Activated B cell treated with CpG ODN at 0.5 μM for 24 hours (primary cell): ENCODE results near the gene XDH. TPM values are rescaled to one million over a fixed set of nuclear protein-coding genes. Genes with fewer than 3 reads are reported as not detected.

Source experiments
- ATAC-seq: fragments of 200-7000 bp; cut with Tn5 transposase; one replicate; pipeline ENCODE4 v1.10.0; 2021; ENCODE audit warnings: low read depth, mild to moderate bottlenecking, moderate library complexity
- CTCF ChIA-PET: fragments of 350-600 bp; sonication (Branson Sonifier 250); formaldehyde crosslinking; loops from one replicate; lab custom pipeline; 2021; ENCODE audit warnings: antibody characterized with exemption; lab: Charles Lee
- POLR2A ChIA-PET: fragments of 350-600 bp; sonication (Branson Sonifier 250); formaldehyde crosslinking; loops from one replicate; lab custom pipeline; 2021; ENCODE audit warnings: antibody characterized with exemption; lab: Charles Lee
- DNase-seq: peaks from one replicate; pipeline ENCODE4 v3.0.0; 2022
- H3K27ac Mint-ChIP-seq: one replicate; pipeline ENCODE4 v1.8.0; 2020; ENCODE audit warnings: mixed read lengths
- H3K27me3 Mint-ChIP-seq: one replicate; pipeline ENCODE4 v1.8.0; 2021; ENCODE audit warnings: mixed read lengths
- H3K36me3 Mint-ChIP-seq: one replicate; pipeline ENCODE4 v1.8.0; 2021; ENCODE audit warnings: low read depth, mixed read lengths
- H3K4me1 Mint-ChIP-seq: one replicate; pipeline ENCODE4 v1.8.0; 2021; ENCODE audit warnings: mixed read lengths
- H3K4me3 Mint-ChIP-seq: one replicate; pipeline ENCODE4 v1.8.0; 2020; ENCODE audit warnings: mild to moderate bottlenecking, mixed read lengths
- H3K9me3 Mint-ChIP-seq: one replicate; pipeline ENCODE4 v1.8.0; 2020; ENCODE audit warnings: mixed read lengths
- CTCF ChIP-seq: fragments of 200-600 bp; IDR thresholded peaks from one replicate; pipeline ENCODE4 v1.8.0; 2022; ENCODE audit warnings: antibody characterized with exemption, mild to moderate bottlenecking
- intact Hi-C: fragments of 100-400 bp; cut with micrococcal nuclease; formaldehyde crosslinking; loops from one replicate; pipeline ENCODE4 v1.15.1; 2024
- total RNA-seq: library from RNA; stranded (reverse); gene quantifications from 2 replicates; pipeline ENCODE4 v1.2.3, GENCODE V29; 2022

Gene XDH
- total RNA-seq, 1 donor from 2014 or later = not detected

GRCh38 chr2:31428001-31428418 is 13.5 kb upstream of the XDH start:
- DNase-seq (no peak), ATAC-seq (no peak)
- no peak overlapping the region for H3K27ac Mint-ChIP-seq
- POLR2A ChIA-PET = no interaction called here
- H3K27me3 Mint-ChIP-seq = peaks cover 16% of the 10 kb centered on the region
- no peaks in the 10 kb centered on the region for H3K9me3 Mint-ChIP-seq
- no peaks in the 10 kb centered on the region for H3K4me1 Mint-ChIP-seq
- CTCF ChIA-PET = no interaction called here
- no peak overlapping the region for H3K4me3 Mint-ChIP-seq
- intact Hi-C loops = no loop called here
- no peaks in the 10 kb centered on the region for H3K36me3 Mint-ChIP-seq
- TF ChIP-seq CTCF = no peak

- Mint-ChIP-seq H3K9me3 (no peaks in the 10 kb centered on the region), H3K27me3 (peaks cover 16% of the 10 kb centered on the region), H3K4me3 (no peak overlapping the region), H3K36me3 (no peaks in the 10 kb centered on the region), H3K27ac (no peak overlapping the region), H3K4me1 (no peaks in the 10 kb centered on the region)
- DNase-seq (no peak), ATAC-seq (no peak)
- ChIA-PET CTCF (no interaction called here), POLR2A (no interaction called here)
- intact Hi-C loops = no loop called here
- TF ChIP-seq CTCF = no peak
Observed at GRCh38 chr2:31426096-31426495, 11.6 kb upstream of the XDH start.

- ChIA-PET CTCF (no interaction called here), POLR2A (no interaction called here)
- Mint-ChIP-seq H3K27ac (no peak overlapping the region), H3K9me3 (peaks cover 16% of the 10 kb centered on the region), H3K36me3 (no peaks in the 10 kb centered on the region), H3K4me3 (no peak overlapping the region), H3K4me1 (no peaks in the 10 kb centered on the region), H3K27me3 (peaks cover 7% of the 10 kb centered on the region)
- no peak for TF ChIP-seq CTCF
- no peak for ATAC-seq
- intact Hi-C loops = no loop called here
- DNase-seq = no peak
Observed at GRCh38 chr2:31421634-31422033, 7.1 kb upstream of the XDH start.

- peaks cover 16% of the 10 kb centered on the region for H3K9me3 Mint-ChIP-seq
- no peak overlapping the region for H3K27ac Mint-ChIP-seq
- H3K4me3 Mint-ChIP-seq = no peak overlapping the region
- TF ChIP-seq CTCF = no peak
- CTCF ChIA-PET = no interaction called here
- POLR2A ChIA-PET = no interaction called here
- DNase-seq (no peak), ATAC-seq (no peak)
- intact Hi-C loops = no loop called here
- H3K36me3 Mint-ChIP-seq = no peaks in the 10 kb centered on the region
- H3K4me1 Mint-ChIP-seq = no peaks in the 10 kb centered on the region
- H3K27me3 Mint-ChIP-seq = peaks cover 6% of the 10 kb centered on the region
Observed at GRCh38 chr2:31420936-31421335, 6.4 kb upstream of the XDH start.

- no peak for ATAC-seq
- Mint-ChIP-seq H3K36me3 (no peaks in the 10 kb centered on the region), H3K27me3 (no peaks in the 10 kb centered on the region), H3K27ac (no peak overlapping the region), H3K4me3 (no peak overlapping the region), H3K9me3 (peaks cover 16% of the 10 kb centered on the region), H3K4me1 (no peaks in the 10 kb centered on the region)
- POLR2A ChIA-PET = no interaction called here
- intact Hi-C loops = loop anchor here (10.0 kb wide), 1 partner anchor 715 kb away; no protein-coding TSS in a partner anchor
- CTCF ChIA-PET = no interaction called here
- no peak for TF ChIP-seq CTCF
- no peak for DNase-seq
Observed at GRCh38 chr2:31419386-31419785, 4.8 kb upstream of the XDH start.
